Spleen (tissue), 7 donors: Measurements from ENCODE around the gene MS4A6A.

ENCODE experiments used
- POLR2A ChIP-seq, 3 donors: fragments of 450-650 bp; IDR thresholded peaks; one replicate each; pipeline ENCODE4 v1.5.1; 2017; ENCODE audit warnings: antibody characterized with exemption in 3 of 3, mild to moderate bottlenecking in 1 of 3
- POLR2AphosphoS5 ChIP-seq, 3 donors: sonication (generic); formaldehyde crosslinking; IDR thresholded peaks; one replicate each; pipeline ENCODE4 v1.5.1; 2017; ENCODE audit warnings: antibody characterized with exemption in 3 of 3
- TF ChIP-seq, protein P1 (sequence below), 11 experiments: fragments of 200-600 bp in 7 of 11; fragments of 450-650 bp in 4 of 11; sonication (generic) in 4 of 11; IDR thresholded peaks in 8 of 11; conservative IDR thresholded peaks in 3 of 11; 1 replicate in 7 of 11; 2 replicates in 4 of 11; pipeline versions ENCODE4 v1.4.0 to v1.8.0; 2016 to 2021; ENCODE audit warnings: antibody characterized with exemption in 11 of 11, inconsistent platforms in 4 of 11, mild to moderate bottlenecking in 1 of 11
- donor health status: DM: no; HTN: no; CAD: no; lungs with moderate emphysema.
- donor health status: DM: no; HTN: no; CAD: no.
- donor health status: DM: no; HTN: no; CAD: no.

DNA sequence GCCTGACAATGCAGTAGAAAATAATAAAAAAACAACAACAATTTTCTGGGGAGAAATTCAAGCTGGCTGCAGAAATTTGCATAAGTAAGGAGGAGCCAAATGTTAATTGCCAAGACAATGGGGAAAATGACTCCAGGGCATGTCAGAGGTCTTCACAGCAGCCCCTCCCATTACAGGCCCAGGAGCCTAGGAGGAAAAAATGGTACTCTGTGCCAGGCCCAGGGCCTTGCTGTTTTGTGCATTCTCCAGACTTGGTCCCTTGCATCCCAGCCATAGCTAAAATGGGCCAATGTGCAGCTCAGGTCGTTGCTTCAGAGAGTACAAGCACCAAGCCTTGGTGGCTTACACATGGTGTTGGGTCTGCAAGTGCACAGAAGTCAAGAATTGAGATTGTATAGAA lies 49.0 kb downstream of the MS4A6A start:
- TF ChIP-seq POLR2AphosphoS5 (IDR thresholded peaks at IDR 0.05) (no peak), POLR2A (IDR thresholded peaks at IDR 0.05) (no peak)
- TF ChIP-seq, protein P1, sequence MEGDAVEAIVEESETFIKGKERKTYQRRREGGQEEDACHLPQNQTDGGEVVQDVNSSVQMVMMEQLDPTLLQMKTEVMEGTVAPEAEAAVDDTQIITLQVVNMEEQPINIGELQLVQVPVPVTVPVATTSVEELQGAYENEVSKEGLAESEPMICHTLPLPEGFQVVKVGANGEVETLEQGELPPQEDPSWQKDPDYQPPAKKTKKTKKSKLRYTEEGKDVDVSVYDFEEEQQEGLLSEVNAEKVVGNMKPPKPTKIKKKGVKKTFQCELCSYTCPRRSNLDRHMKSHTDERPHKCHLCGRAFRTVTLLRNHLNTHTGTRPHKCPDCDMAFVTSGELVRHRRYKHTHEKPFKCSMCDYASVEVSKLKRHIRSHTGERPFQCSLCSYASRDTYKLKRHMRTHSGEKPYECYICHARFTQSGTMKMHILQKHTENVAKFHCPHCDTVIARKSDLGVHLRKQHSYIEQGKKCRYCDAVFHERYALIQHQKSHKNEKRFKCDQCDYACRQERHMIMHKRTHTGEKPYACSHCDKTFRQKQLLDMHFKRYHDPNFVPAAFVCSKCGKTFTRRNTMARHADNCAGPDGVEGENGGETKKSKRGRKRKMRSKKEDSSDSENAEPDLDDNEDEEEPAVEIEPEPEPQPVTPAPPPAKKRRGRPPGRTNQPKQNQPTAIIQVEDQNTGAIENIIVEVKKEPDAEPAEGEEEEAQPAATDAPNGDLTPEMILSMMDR (IDR thresholded peaks at IDR 0.05 in 8 of 11, conservative IDR thresholded peaks at IDR 0.05 in 3 of 11): no peak
